Astrocyte (in vitro differentiated cells and primary cell): ENCODE results near the gene GAB2. TPM values are rescaled to one million over a fixed set of nuclear protein-coding genes. Genes with fewer than 3 reads are reported as not detected.

Experiments used
- DNase-seq: peaks from one replicate; pipeline ENCODE4 v3.0.0-alpha.2; 2010; ENCODE audit warnings: low read depth
- FAIRE-seq: peaks from 2 replicates; lab custom pipeline; 2011; peaks lifted over from hg19 to GRCh38; lab: Jason Lieb, UNC
- H2AFZ ChIP-seq: 2 replicates; pipeline ENCODE4 v1.6.0; 2012; ENCODE audit warnings: low read depth, low read length, inconsistent platforms
- H3K27ac ChIP-seq: 2 replicates; pipeline ENCODE4 v1.5.1; 2011; ENCODE audit warnings: low read depth, low read length, inconsistent platforms
- H3K27me3 ChIP-seq: 2 replicates; pipeline ENCODE4 v1.6.0; 2011; ENCODE audit warnings: low read length, inconsistent platforms; ENCODE audit not compliant: insufficient read depth
- H3K36me3 ChIP-seq: 2 replicates; pipeline ENCODE4 v1.5.1; 2011; ENCODE audit warnings: low read length, inconsistent platforms; ENCODE audit not compliant: insufficient read depth
- H3K4me1 ChIP-seq: 2 replicates; pipeline ENCODE4 v1.5.1; 2011; ENCODE audit warnings: low read length, inconsistent platforms; ENCODE audit not compliant: insufficient read depth
- H3K4me2 ChIP-seq: 2 replicates; pipeline ENCODE4 v1.6.0; 2012; ENCODE audit warnings: low read length, inconsistent platforms
- H3K4me3 ChIP-seq: 2 replicates; pipeline ENCODE4 v1.5.1; 2011; ENCODE audit warnings: low read depth, mild to moderate bottlenecking, low read length, inconsistent platforms; ENCODE audit not compliant: insufficient read depth
- H3K79me2 ChIP-seq: 2 replicates; pipeline ENCODE4 v1.6.0; 2012; ENCODE audit warnings: mild to moderate bottlenecking, low read length, inconsistent platforms; ENCODE audit not compliant: insufficient read depth
- H3K9ac ChIP-seq: 2 replicates; pipeline ENCODE4 v1.6.0; 2012; ENCODE audit warnings: mild to moderate bottlenecking, low read length, inconsistent platforms
- H3K9me3 ChIP-seq: 2 replicates; pipeline ENCODE4 v1.5.1; 2012; ENCODE audit warnings: low read depth, mild to moderate bottlenecking, low read length, inconsistent platforms; ENCODE audit not compliant: insufficient read depth
- H4K20me1 ChIP-seq: 2 replicates; pipeline ENCODE4 v1.6.0; 2012; ENCODE audit warnings: low read length, inconsistent platforms; ENCODE audit not compliant: insufficient read depth
- H3K27ac Mint-ChIP-seq: one replicate; pipeline ENCODE4 v1.8.0; 2021; ENCODE audit warnings: mild to moderate bottlenecking, mixed read lengths; ENCODE audit not compliant: unreplicated experiment
- H3K27me3 Mint-ChIP-seq: one replicate; pipeline ENCODE4 v1.8.0; 2021; ENCODE audit warnings: low read depth, mixed read lengths; ENCODE audit not compliant: unreplicated experiment
- H3K36me3 Mint-ChIP-seq: one replicate; pipeline ENCODE4 v1.8.0; 2021; ENCODE audit warnings: low read depth, mixed read lengths; ENCODE audit not compliant: unreplicated experiment
- H3K4me1 Mint-ChIP-seq: one replicate; pipeline ENCODE4 v1.8.0; 2021; ENCODE audit warnings: low read depth, mixed read lengths; ENCODE audit not compliant: unreplicated experiment
- H3K4me3 Mint-ChIP-seq: one replicate; pipeline ENCODE4 v1.8.0; 2021; ENCODE audit warnings: mild to moderate bottlenecking, moderate library complexity, mixed read lengths; ENCODE audit not compliant: unreplicated experiment
- H3K9me3 Mint-ChIP-seq: one replicate; pipeline ENCODE4 v1.8.0; 2021; ENCODE audit warnings: mild to moderate bottlenecking, mixed read lengths; ENCODE audit not compliant: unreplicated experiment
- EZH2 ChIP-seq: IDR thresholded peaks from 2 replicates; pipeline ENCODE4 v1.6.1; 2012; ENCODE audit warnings: mild to moderate bottlenecking, low read length, inconsistent platforms; ENCODE audit not compliant: insufficient read depth
- total RNA-seq: library from RNA; stranded (reverse); gene quantifications from 2 replicates; pipeline ENCODE4 v1.2.1, GENCODE V29; 2021
- TF ChIP-seq, protein P1 (sequence below): IDR thresholded peaks from 2 replicates; pipeline ENCODE4 v1.5.1; 2011; ENCODE audit warnings: low read depth, mild to moderate bottlenecking, inconsistent platforms, low read length, moderate library complexity; ENCODE audit not compliant: insufficient read depth

The GAB2 gene
- total RNA-seq, 1 donor from 2014 or later: 18.2 TPM

DNA sequence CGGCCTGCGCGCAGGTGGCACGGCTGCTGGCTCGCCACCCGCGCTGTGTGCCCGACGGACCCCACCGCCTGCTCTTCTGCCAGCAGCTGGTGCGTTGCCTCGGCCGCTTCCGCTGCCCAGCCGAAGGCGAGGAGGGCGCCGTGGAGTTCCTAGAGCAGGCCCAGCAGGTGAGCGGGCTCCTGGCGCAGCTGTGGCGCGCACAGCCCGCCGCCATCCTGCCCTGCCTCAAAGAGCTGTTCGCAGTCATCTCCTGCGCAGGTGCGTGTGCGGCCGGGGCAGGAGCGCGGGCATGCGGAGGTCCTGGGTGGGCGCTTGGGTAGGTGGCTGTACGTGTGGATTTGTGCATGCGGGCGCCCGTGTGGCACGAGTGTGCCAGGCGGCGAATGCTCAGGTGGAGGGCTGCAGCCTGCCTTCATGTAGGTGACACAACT, 220.9 kb downstream of the GAB2 start:
- peaks cover 95% of the 10 kb centered on the region for H4K20me1 ChIP-seq
- no peaks in the 10 kb centered on the region for H3K9me3 Mint-ChIP-seq
- DNase-seq: no peak
- no peak overlapping the region for H2AFZ ChIP-seq
- H3K27ac ChIP-seq: no peak overlapping the region
- H3K36me3 Mint-ChIP-seq: peaks cover 19% of the 10 kb centered on the region
- H3K27me3 ChIP-seq: no peaks in the 10 kb centered on the region
- peaks cover 21% of the 10 kb centered on the region for H3K79me2 ChIP-seq
- no peak for TF ChIP-seq EZH2
- TF ChIP-seq, protein P1, sequence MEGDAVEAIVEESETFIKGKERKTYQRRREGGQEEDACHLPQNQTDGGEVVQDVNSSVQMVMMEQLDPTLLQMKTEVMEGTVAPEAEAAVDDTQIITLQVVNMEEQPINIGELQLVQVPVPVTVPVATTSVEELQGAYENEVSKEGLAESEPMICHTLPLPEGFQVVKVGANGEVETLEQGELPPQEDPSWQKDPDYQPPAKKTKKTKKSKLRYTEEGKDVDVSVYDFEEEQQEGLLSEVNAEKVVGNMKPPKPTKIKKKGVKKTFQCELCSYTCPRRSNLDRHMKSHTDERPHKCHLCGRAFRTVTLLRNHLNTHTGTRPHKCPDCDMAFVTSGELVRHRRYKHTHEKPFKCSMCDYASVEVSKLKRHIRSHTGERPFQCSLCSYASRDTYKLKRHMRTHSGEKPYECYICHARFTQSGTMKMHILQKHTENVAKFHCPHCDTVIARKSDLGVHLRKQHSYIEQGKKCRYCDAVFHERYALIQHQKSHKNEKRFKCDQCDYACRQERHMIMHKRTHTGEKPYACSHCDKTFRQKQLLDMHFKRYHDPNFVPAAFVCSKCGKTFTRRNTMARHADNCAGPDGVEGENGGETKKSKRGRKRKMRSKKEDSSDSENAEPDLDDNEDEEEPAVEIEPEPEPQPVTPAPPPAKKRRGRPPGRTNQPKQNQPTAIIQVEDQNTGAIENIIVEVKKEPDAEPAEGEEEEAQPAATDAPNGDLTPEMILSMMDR: no peak
- no peak overlapping the region for H3K4me2 ChIP-seq
- no peaks in the 10 kb centered on the region for H3K9me3 ChIP-seq
- no peak for FAIRE-seq
- no peak overlapping the region for H3K4me3 Mint-ChIP-seq
- H3K4me1 Mint-ChIP-seq: peaks cover 13% of the 10 kb centered on the region
- H3K9ac ChIP-seq: no peak overlapping the region
- H3K27me3 Mint-ChIP-seq: no peaks in the 10 kb centered on the region
- peaks cover 3% of the 10 kb centered on the region for H3K4me1 ChIP-seq
- H3K27ac Mint-ChIP-seq: no peak overlapping the region
- H3K36me3 ChIP-seq: peaks cover 10% of the 10 kb centered on the region
- H3K4me3 ChIP-seq: no peak overlapping the region

DNA sequence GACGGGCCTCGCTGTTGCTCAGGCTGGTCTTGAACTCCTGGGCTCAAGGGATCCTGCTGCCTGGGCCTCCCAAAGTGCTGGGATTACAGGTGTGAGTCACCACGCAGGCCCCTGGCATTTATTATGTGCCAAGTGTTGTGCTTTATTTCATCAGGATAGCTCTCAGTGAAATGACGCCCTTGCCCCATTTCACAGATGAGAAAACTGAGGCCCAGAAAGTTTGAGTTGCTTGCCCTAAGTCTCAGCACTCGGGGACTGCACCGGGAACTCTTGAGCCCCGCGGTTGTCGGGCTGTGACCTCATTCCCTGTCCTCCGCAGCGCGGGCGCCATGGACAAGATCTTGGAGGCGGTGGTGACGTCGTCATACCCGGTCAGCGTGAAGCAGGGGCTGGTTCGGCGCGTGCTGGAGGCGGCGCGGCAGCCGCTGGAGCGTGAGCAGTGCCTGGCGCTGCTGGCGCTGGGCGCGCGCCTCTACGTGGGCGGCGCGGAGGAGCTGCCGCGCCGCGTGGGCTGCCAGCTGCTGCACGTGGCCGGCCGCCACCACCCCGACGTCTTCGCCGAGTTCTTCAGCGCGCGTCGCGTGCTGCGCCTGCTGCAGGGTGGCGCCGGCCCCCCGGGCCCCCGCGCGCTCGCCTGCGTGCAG, 221.6 kb downstream of the GAB2 start:
- peaks cover 27% of the 10 kb centered on the region for H3K79me2 ChIP-seq
- DNase-seq (no peak), FAIRE-seq (no peak)
- H3K27ac ChIP-seq: no peak overlapping the region
- no peaks in the 10 kb centered on the region for H3K9me3 ChIP-seq
- Mint-ChIP-seq H3K4me1 (peaks cover 15% of the 10 kb centered on the region), H3K9me3 (no peaks in the 10 kb centered on the region), H3K27ac (no peak overlapping the region), H3K27me3 (no peaks in the 10 kb centered on the region), H3K4me3 (no peak overlapping the region), H3K36me3 (peaks cover 17% of the 10 kb centered on the region)
- no peak overlapping the region for H3K4me3 ChIP-seq
- H3K27me3 ChIP-seq: no peaks in the 10 kb centered on the region
- H2AFZ ChIP-seq: no peak overlapping the region
- H3K4me2 ChIP-seq: no peak overlapping the region
- H3K4me1 ChIP-seq: peaks cover 3% of the 10 kb centered on the region
- H4K20me1 ChIP-seq: peaks cover 94% of the 10 kb centered on the region
- peaks cover 6% of the 10 kb centered on the region for H3K36me3 ChIP-seq
- TF ChIP-seq, protein P1: no peak
- no peak for TF ChIP-seq EZH2
- H3K9ac ChIP-seq: no peak overlapping the region

DNA sequence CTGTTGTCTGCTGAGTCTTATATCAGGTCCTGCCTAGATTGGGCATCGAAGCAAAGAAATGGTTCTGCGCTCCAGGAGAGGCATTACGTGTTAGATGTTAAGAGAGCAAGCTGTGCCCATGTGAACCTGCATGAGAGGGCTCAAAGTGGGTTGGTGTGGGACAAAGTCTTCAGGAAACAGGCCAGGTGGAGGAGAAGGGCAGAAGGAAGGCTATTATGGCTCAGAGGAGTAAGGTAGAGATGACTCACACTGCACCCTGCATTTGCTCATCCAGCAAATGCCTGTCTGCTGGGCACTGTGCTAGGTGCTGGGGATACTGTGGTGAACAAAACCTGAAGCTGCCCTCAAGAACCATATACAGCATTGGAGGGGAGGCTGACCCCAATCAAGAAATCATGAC, 223.1 kb downstream of the GAB2 start:
- TF ChIP-seq, protein P1: no peak
- no peak for TF ChIP-seq EZH2
- peaks cover 2% of the 10 kb centered on the region for H3K36me3 ChIP-seq
- peaks cover 94% of the 10 kb centered on the region for H4K20me1 ChIP-seq
- H3K27me3 ChIP-seq: no peaks in the 10 kb centered on the region
- Mint-ChIP-seq H3K4me3 (no peak overlapping the region), H3K4me1 (peaks cover 26% of the 10 kb centered on the region), H3K36me3 (peaks cover 15% of the 10 kb centered on the region), H3K9me3 (no peaks in the 10 kb centered on the region), H3K27ac (no peak overlapping the region), H3K27me3 (no peaks in the 10 kb centered on the region)
- no peak overlapping the region for H3K4me3 ChIP-seq
- H3K9me3 ChIP-seq: no peaks in the 10 kb centered on the region
- H3K4me2 ChIP-seq: no peak overlapping the region
- no peak overlapping the region for H3K9ac ChIP-seq
- DNase-seq (no peak), FAIRE-seq (no peak)
- H2AFZ ChIP-seq: no peak overlapping the region
- no peak overlapping the region for H3K27ac ChIP-seq
- H3K79me2 ChIP-seq: peaks cover 43% of the 10 kb centered on the region
- peaks cover 17% of the 10 kb centered on the region for H3K4me1 ChIP-seq
